ENCODE measurements around the gene PSMG3.
A peak's percentile ranks its signal among the peaks of the same experiment; 100 is the strongest.

Gene PSMG3

DNA sequence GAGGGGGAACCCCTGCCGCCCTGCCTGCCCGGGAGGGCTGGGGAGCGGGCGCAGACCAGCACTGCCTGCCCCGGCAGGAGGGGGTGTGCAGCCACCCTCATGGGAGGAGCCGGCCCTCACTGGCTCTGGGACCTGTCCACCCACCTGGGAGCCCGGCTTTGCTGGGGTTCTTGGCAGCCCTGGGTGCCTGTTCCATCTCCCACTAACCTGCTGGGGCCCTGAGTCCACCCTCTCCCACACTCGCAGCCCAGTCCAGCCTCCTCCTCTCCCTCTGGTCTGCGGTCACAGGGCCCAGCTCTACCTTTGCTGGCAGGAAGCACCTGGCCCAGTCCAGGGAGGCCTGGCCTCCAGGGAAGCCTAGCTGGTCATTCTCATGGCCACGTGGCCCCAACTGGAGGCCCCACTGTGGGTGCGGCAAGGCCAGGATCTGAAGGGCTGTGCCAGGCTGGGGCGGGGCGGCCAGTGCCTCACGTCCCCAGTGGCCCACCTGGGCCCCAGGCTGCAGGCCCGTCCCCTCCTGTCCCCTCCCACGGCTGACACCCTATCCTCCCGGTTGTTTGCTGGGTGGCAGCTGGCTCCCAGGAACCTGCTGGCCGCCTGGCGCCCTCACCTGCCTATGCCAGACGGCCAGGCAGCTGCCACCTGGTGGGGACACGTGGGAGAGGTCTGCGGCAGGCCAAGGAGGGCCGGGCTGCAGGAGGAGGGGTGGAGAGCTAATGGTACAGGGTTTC is 13.9 kb downstream of the PSMG3 start, which contains the start of gene TMEM184A:
Gene TMEM184A (minus strand): TSS at position 393 of the 731 bp plus-strand sequence. CDS start 721 bp downstream, outside the sequence.
- no peak within 1 kb of the TSS for H3K27ac ChIP-seq (ENCODE audit: low read depth, low read length)
- no peaks in the 10 kb centered on the region for H3K79me2 ChIP-seq (ENCODE audit: insufficient read depth, low read length)
- no peaks in the 10 kb centered on the region for H3K9me3 ChIP-seq (ENCODE audit: insufficient read depth, low read length)
- H3K9ac ChIP-seq (ENCODE audit: low read length), result no peak within 1 kb of the TSS
- H3K9me2 ChIP-seq (replicated peaks; ENCODE audit: insufficient read depth, low read length), result no peaks in the 10 kb centered on the region
- no peak within 1 kb of the TSS for H3K4me3 ChIP-seq (ENCODE audit: insufficient read depth, low read length, poor library complexity, severe bottlenecking)
- H3K36me3 ChIP-seq (ENCODE audit: low read length), result no peaks in the 10 kb centered on the region
- no peaks in the 10 kb centered on the region for H3K27me3 ChIP-seq (ENCODE audit: low read length)
- no peak within 1 kb of the TSS for H2AFZ ChIP-seq (ENCODE audit: low read depth, low read length, severe bottlenecking)
- no peak for TF ChIP-seq EZH2phosphoT487 (conservative IDR thresholded peaks at IDR 0.05; ENCODE audit: low read length)
- TF ChIP-seq, protein P1, sequence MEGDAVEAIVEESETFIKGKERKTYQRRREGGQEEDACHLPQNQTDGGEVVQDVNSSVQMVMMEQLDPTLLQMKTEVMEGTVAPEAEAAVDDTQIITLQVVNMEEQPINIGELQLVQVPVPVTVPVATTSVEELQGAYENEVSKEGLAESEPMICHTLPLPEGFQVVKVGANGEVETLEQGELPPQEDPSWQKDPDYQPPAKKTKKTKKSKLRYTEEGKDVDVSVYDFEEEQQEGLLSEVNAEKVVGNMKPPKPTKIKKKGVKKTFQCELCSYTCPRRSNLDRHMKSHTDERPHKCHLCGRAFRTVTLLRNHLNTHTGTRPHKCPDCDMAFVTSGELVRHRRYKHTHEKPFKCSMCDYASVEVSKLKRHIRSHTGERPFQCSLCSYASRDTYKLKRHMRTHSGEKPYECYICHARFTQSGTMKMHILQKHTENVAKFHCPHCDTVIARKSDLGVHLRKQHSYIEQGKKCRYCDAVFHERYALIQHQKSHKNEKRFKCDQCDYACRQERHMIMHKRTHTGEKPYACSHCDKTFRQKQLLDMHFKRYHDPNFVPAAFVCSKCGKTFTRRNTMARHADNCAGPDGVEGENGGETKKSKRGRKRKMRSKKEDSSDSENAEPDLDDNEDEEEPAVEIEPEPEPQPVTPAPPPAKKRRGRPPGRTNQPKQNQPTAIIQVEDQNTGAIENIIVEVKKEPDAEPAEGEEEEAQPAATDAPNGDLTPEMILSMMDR (IDR thresholded peaks at IDR 0.05; ENCODE audit: insufficient read depth, low read length, poor library complexity, severe bottlenecking), result peak; percentile 65
- H3F3A ChIP-seq (ENCODE audit: insufficient read depth), result no peaks in the 10 kb centered on the region
- H3K4me2 ChIP-seq (ENCODE audit: low read depth, low read length, poor library complexity, severe bottlenecking), result no peak within 1 kb of the TSS
- no peaks in the 10 kb centered on the region for H4K20me1 ChIP-seq (ENCODE audit: low read depth, low read length)

- H3K4me2 ChIP-seq (ENCODE audit: low read depth, low read length, poor library complexity, severe bottlenecking), result no peak overlapping the region
- H3K27me3 ChIP-seq (ENCODE audit: low read length), result no peaks in the 10 kb centered on the region
- no peak overlapping the region for H3K9ac ChIP-seq (ENCODE audit: low read length)
- H2AFZ ChIP-seq (ENCODE audit: low read depth, low read length, severe bottlenecking), result no peak overlapping the region
- H3K27ac ChIP-seq (ENCODE audit: low read depth, low read length), result no peak overlapping the region
- no peaks in the 10 kb centered on the region for H4K20me1 ChIP-seq (ENCODE audit: low read depth, low read length)
- no peaks in the 10 kb centered on the region for H3K79me2 ChIP-seq (ENCODE audit: insufficient read depth, low read length)
- no peaks in the 10 kb centered on the region for H3F3A ChIP-seq (ENCODE audit: insufficient read depth)
- no peaks in the 10 kb centered on the region for H3K9me2 ChIP-seq (replicated peaks; ENCODE audit: insufficient read depth, low read length)
- no peaks in the 10 kb centered on the region for H3K9me3 ChIP-seq (ENCODE audit: insufficient read depth, low read length)
- H3K36me3 ChIP-seq (ENCODE audit: low read length), result no peaks in the 10 kb centered on the region
- no peak overlapping the region for H3K4me3 ChIP-seq (ENCODE audit: insufficient read depth, low read length, poor library complexity, severe bottlenecking)
- no peak for TF ChIP-seq EZH2phosphoT487 (conservative IDR thresholded peaks at IDR 0.05; ENCODE audit: low read length)
- TF ChIP-seq, protein P1 (IDR thresholded peaks at IDR 0.05; ENCODE audit: insufficient read depth, low read length, poor library complexity, severe bottlenecking), result no peak
Measured at GRCh38 chr7:1555046-1555812, 14.6 kb downstream of the PSMG3 start.

DNA sequence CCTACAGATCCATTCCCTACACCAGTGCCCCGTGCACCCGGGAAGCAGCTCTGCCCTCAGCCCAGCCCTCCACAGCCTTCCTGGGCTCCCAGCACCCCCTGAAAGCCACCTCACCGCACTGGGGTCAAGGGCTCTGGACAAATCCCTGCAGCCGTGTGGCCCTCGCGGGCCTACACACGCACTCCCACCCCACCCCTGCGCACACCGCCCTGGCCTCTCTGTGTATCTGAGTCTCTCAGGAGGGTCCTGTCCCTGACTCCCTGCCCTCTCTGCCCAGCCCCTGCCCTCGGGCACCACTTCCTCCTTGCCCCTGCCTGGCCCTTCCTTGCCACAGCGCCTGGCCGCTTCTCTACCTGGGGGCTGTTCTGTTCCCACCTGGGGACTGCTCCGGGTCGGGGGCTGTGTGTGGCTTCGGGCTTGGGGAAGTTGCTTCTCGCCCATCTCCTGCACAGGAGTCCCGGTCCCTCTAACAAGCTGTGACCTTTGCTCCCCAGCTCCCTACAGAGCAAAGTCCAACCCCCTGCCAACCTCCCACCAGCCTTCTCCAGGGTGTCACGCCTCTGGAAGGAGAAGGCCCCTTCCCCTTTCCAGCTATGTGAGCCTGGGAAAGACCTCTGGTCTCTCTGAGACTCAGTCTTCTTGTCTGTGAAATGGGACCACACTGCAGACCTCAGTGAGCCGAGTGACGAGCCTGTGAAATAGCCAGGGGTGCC is 15.3 kb downstream of the PSMG3 start:
- Histone ChIP-seq H3K9ac (ENCODE audit: low read length) (no peak overlapping the region), H3K27ac (ENCODE audit: low read depth, low read length) (no peak overlapping the region), H3K79me2 (ENCODE audit: insufficient read depth, low read length) (no peaks in the 10 kb centered on the region), H3K4me3 (ENCODE audit: insufficient read depth, low read length, poor library complexity, severe bottlenecking) (no peak overlapping the region), H4K20me1 (ENCODE audit: low read depth, low read length) (no peaks in the 10 kb centered on the region), H3K4me2 (ENCODE audit: low read depth, low read length, poor library complexity, severe bottlenecking) (no peak overlapping the region), H3K9me3 (ENCODE audit: insufficient read depth, low read length) (no peaks in the 10 kb centered on the region), H3K27me3 (ENCODE audit: low read length) (no peaks in the 10 kb centered on the region), H3F3A (ENCODE audit: insufficient read depth) (no peaks in the 10 kb centered on the region), H3K36me3 (ENCODE audit: low read length) (no peaks in the 10 kb centered on the region), H3K9me2 (replicated peaks; ENCODE audit: insufficient read depth, low read length) (no peaks in the 10 kb centered on the region), H2AFZ (ENCODE audit: low read depth, low read length, severe bottlenecking) (no peak overlapping the region)
- no peak for TF ChIP-seq EZH2phosphoT487 (conservative IDR thresholded peaks at IDR 0.05; ENCODE audit: low read length)
- TF ChIP-seq, protein P1 (IDR thresholded peaks at IDR 0.05; ENCODE audit: insufficient read depth, low read length, poor library complexity, severe bottlenecking), result no peak
